ENCODE data around the gene FAM124A.

GRCh38 chr13:51252954-51253532, 30.8 kb downstream of the FAM124A start:
- TF ChIP-seq EP300 (IDR thresholded peaks at IDR 0.05): no peak
- TF ChIP-seq CTCF (IDR thresholded peaks at IDR 0.05): no peak
- TF ChIP-seq POLR2A (IDR thresholded peaks at IDR 0.05): no peak

Data from ovary (tissue), 3 donors.